Endothelial cell of umbilical vein (primary cell): ENCODE data around the gene CTSW. TPM values are rescaled to one million over a fixed set of nuclear protein-coding genes. Genes with fewer than 3 reads are reported as not detected.

Experiments
- BruUV-seq: library from RNA; stranded (reverse); fragments of 400-500 nt; replicated peaks from 2 replicates; lab custom pipeline; 2021; lab: Mats Ljungman, UMichigan
- CTCF ChIA-PET: fragments of 300-600, 350-600 bp; sonication (Branson Sonifier 250); formaldehyde crosslinking; loops from one replicate; lab custom pipeline; 2021; ENCODE audit warnings: antibody characterized with exemption, inconsistent platforms; lab: Charles Lee
- POLR2A ChIA-PET: fragments of 300-600, 350-600 bp; sonication (Branson Sonifier 250); formaldehyde crosslinking; loops from one replicate; lab custom pipeline; 2021; ENCODE audit warnings: antibody characterized with exemption, inconsistent platforms; lab: Charles Lee
- DNase-seq: peaks from one replicate; pipeline ENCODE4 v3.0.0-alpha.2; 2011; ENCODE audit warnings: low read depth, low spot score
- FAIRE-seq: peaks from 2 replicates; lab custom pipeline; 2011; peaks lifted over from hg19 to GRCh38; lab: Jason Lieb, UNC
- H2AFZ ChIP-seq: 2 replicates; pipeline ENCODE4 v1.6.0; 2012; ENCODE audit warnings: low read depth, low read length, control low read depth, inconsistent platforms
- H3K27ac ChIP-seq: 2 replicates; pipeline ENCODE4 v1.5.1; 2011; ENCODE audit warnings: low read depth, mild to moderate bottlenecking, control low read depth, low read length, moderate library complexity; ENCODE audit not compliant: insufficient read depth
- H3K27me3 ChIP-seq, 2 experiments: 2 replicates each; pipeline versions ENCODE4 v1.6.0 to v1.6.1; 2011; ENCODE audit warnings: low read length in 2 of 2, mixed read lengths in 1 of 2; ENCODE audit not compliant: control insufficient read depth in 2 of 2, insufficient read depth in 2 of 2
- H3K36me3 ChIP-seq, 2 experiments: 2 replicates in 1 of 2; 3 replicates in 1 of 2; pipeline ENCODE4 v1.5.1; 2011; ENCODE audit warnings: low read length in 2 of 2, mild to moderate bottlenecking in 1 of 2, moderate library complexity in 1 of 2; ENCODE audit not compliant: control insufficient read depth in 2 of 2, insufficient read depth in 2 of 2; ENCODE audit errors: extremely low read depth in 1 of 2
- H3K4me1 ChIP-seq: 3 replicates; pipeline ENCODE4 v1.5.1; 2011; ENCODE audit warnings: mild to moderate bottlenecking, low read length; ENCODE audit not compliant: control insufficient read depth, insufficient read depth; ENCODE audit errors: extremely low read depth
- H3K4me2 ChIP-seq: 2 replicates; pipeline ENCODE4 v1.6.1; 2011; ENCODE audit warnings: low read length, control low read depth, mixed read lengths; ENCODE audit not compliant: insufficient read depth
- H3K4me3 ChIP-seq, 3 experiments: fragments of 200-600 bp in 1 of 3; sonication (generic), shearing (Covaris generic) in 1 of 3; replicated peaks in 1 of 3; 2 replicates each; pipeline ENCODE4 v1.5.1; 2011 to 2016; ENCODE audit warnings: control low read depth in 3 of 3, low read length in 3 of 3, mild to moderate bottlenecking in 2 of 3, inconsistent platforms in 1 of 3, low read depth in 1 of 3, moderate library complexity in 1 of 3; ENCODE audit not compliant: insufficient read depth in 1 of 3
- H3K79me2 ChIP-seq: 2 replicates; pipeline ENCODE4 v1.6.0; 2012; ENCODE audit warnings: low read length, inconsistent platforms; ENCODE audit not compliant: control insufficient read depth, insufficient read depth
- H3K9ac ChIP-seq: replicated peaks from 2 replicates; pipeline ENCODE3; 2011; ENCODE audit warnings: low read length, control low read depth; ENCODE audit not compliant: insufficient read depth; ENCODE audit errors: extremely low read depth
- H3K9me1 ChIP-seq: replicated peaks from 3 replicates; pipeline ENCODE4 v1.6.0; 2011; ENCODE audit warnings: mild to moderate bottlenecking, low read length; ENCODE audit not compliant: control insufficient read depth, insufficient read depth; ENCODE audit errors: extremely low read depth
- H3K9me3 ChIP-seq: replicated peaks from 2 replicates; pipeline ENCODE4 v1.5.1; 2012; ENCODE audit warnings: low read length, inconsistent platforms; ENCODE audit not compliant: control insufficient read depth, insufficient read depth
- H4K20me1 ChIP-seq: replicated peaks from 2 replicates; pipeline ENCODE3; 2011; ENCODE audit warnings: mild to moderate bottlenecking, low read length; ENCODE audit not compliant: control insufficient read depth, insufficient read depth; ENCODE audit errors: extremely low read depth
- EZH2 ChIP-seq: IDR thresholded peaks from 2 replicates; pipeline ENCODE4 v1.6.1; 2012; ENCODE audit warnings: borderline replicate concordance, low read depth, mild to moderate bottlenecking, moderate library complexity, low read length, inconsistent platforms; ENCODE audit not compliant: severe bottlenecking
- FOS ChIP-seq: IDR thresholded peaks from 2 replicates; pipeline ENCODE4 v1.6.1; 2011; ENCODE audit warnings: mild to moderate bottlenecking, low read length, moderate library complexity, borderline replicate concordance; ENCODE audit not compliant: insufficient read depth
- JUN ChIP-seq: IDR thresholded peaks from 2 replicates; pipeline ENCODE4 v1.6.1; 2011; ENCODE audit warnings: borderline replicate concordance, low read depth; ENCODE audit not compliant: insufficient read length, insufficient read depth
- MYC ChIP-seq: IDR thresholded peaks from one replicate; pipeline ENCODE4 v1.6.1; 2011; ENCODE audit warnings: mild to moderate bottlenecking, low read depth, low read length
- POLR2A ChIP-seq: IDR thresholded peaks from 2 replicates; pipeline ENCODE4 v1.6.1; 2012; ENCODE audit warnings: low read depth, mild to moderate bottlenecking, control low read depth, low read length
- dilution Hi-C: fragments of 300-500 bp; cut with MboI; formaldehyde crosslinking; loops from one replicate; pipeline ENCODE4 v1.15.0; 2019; ENCODE audit warnings: low sequenced_read_pairs; ENCODE audit not compliant: extremely low pct_ligation_motif_present
- intact Hi-C: fragments of 100-400 bp; cut with micrococcal nuclease; formaldehyde crosslinking; loops from one replicate; pipeline ENCODE4 v1.10.0; 2022
- polyA plus RNA-seq, 4 experiments: library from polyadenylated mRNA; depleted of rRNA in 3 of 4; stranded (reverse) in 3 of 4; unstranded in 1 of 4; fragments of >200 nt; gene quantifications; 2 replicates each; pipeline versions ENCODE4 v1.2.1 to v1.2.3, GENCODE V29; 2011 to 2012; ENCODE audit warnings: missing spikeins in 1 of 4
- total RNA-seq: library from RNA; stranded (reverse); gene quantifications from 2 replicates; pipeline ENCODE4 v1.2.3, GENCODE V29; 2021
- TF ChIP-seq, protein P1 (sequence below), 2 donors: IDR thresholded peaks; 1 replicate in 1 of 2; 2 replicates in 1 of 2; pipeline ENCODE4 v1.5.1; 2011; ENCODE audit warnings: low read length in 2 of 2, mild to moderate bottlenecking in 2 of 2, moderate library complexity in 2 of 2, control low read depth in 1 of 2, inconsistent platforms in 1 of 2, low read depth in 1 of 2; ENCODE audit not compliant: insufficient read depth in 1 of 2; ENCODE audit errors: extremely low read depth in 1 of 2

CTSW gene
- total and polyA plus RNA-seq, 2 donors (not counting 3 experiments of a cell fraction or from before 2014, with no cell fraction given): not detected

GRCh38 chr11:65843811-65844210 is 35.8 kb upstream of the CTSW start:
- intact Hi-C loops: no loop called here
- H2AFZ ChIP-seq: no peak overlapping the region
- H3K4me1 ChIP-seq: no peaks in the 10 kb centered on the region
- no peaks in the 10 kb centered on the region for H3K9me1 ChIP-seq
- no peaks in the 10 kb centered on the region for H3K36me3 ChIP-seq
- H3K9ac ChIP-seq: no peak overlapping the region
- FAIRE-seq (no peak), DNase-seq (no peak)
- H3K9me3 ChIP-seq: no peaks in the 10 kb centered on the region
- no peaks in the 10 kb centered on the region for H4K20me1 ChIP-seq
- POLR2A ChIA-PET: no interaction called here
- no peak for TF ChIP-seq POLR2A
- no peak for TF ChIP-seq MYC
- TF ChIP-seq FOS: no peak
- no peak for TF ChIP-seq EZH2
- TF ChIP-seq, protein P1, sequence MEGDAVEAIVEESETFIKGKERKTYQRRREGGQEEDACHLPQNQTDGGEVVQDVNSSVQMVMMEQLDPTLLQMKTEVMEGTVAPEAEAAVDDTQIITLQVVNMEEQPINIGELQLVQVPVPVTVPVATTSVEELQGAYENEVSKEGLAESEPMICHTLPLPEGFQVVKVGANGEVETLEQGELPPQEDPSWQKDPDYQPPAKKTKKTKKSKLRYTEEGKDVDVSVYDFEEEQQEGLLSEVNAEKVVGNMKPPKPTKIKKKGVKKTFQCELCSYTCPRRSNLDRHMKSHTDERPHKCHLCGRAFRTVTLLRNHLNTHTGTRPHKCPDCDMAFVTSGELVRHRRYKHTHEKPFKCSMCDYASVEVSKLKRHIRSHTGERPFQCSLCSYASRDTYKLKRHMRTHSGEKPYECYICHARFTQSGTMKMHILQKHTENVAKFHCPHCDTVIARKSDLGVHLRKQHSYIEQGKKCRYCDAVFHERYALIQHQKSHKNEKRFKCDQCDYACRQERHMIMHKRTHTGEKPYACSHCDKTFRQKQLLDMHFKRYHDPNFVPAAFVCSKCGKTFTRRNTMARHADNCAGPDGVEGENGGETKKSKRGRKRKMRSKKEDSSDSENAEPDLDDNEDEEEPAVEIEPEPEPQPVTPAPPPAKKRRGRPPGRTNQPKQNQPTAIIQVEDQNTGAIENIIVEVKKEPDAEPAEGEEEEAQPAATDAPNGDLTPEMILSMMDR (IDR thresholded peaks at IDR 0.05; ENCODE audit: extremely low read depth in 1 of 2, insufficient read depth in 1 of 2, low read depth in 1 of 2, low read length in 2 of 2): no peak
- no peak for TF ChIP-seq JUN
- dilution Hi-C loops: no loop called here
- CTCF ChIA-PET: interaction anchor here (1.0 to 2.5 kb wide), 4 partner anchors 8 to 64 kb away, joined by 3 to 9 read pairs (median 5); partner anchors contain the start of gene AP5B1
- H3K4me3 ChIP-seq: no peak overlapping the region
- no peaks in the 10 kb centered on the region for H3K79me2 ChIP-seq
- no TSS peak for BruUV-seq
- no peak overlapping the region for H3K4me2 ChIP-seq
- no peak overlapping the region for H3K27ac ChIP-seq
- H3K27me3 ChIP-seq: no peaks in the 10 kb centered on the region
